ENCODE data around the gene XPO5.

DNA sequence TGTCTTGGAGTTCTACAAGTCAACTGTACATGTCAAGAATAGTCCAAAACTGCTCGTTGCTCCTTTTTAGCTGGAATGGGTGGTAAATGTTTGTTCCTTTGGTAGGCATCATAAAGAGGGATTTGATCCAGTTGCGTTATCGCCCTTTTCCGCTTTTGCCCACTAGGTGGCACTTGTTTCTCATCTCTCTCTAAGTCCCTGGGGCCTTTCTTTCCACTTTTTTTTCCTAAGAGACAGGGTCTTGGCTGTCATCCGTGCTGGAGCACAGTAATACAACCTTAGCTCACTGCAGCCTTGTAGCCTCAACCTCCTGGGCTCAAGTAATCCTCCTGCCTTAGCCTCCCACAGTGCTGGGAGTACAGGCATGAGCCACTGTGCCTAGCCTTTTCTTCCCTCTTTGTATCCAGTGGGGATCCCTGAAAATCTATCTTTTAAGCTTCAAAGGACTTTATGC lies 32.5 kb upstream of the XPO5 start:
- TF ChIP-seq, protein P1, sequence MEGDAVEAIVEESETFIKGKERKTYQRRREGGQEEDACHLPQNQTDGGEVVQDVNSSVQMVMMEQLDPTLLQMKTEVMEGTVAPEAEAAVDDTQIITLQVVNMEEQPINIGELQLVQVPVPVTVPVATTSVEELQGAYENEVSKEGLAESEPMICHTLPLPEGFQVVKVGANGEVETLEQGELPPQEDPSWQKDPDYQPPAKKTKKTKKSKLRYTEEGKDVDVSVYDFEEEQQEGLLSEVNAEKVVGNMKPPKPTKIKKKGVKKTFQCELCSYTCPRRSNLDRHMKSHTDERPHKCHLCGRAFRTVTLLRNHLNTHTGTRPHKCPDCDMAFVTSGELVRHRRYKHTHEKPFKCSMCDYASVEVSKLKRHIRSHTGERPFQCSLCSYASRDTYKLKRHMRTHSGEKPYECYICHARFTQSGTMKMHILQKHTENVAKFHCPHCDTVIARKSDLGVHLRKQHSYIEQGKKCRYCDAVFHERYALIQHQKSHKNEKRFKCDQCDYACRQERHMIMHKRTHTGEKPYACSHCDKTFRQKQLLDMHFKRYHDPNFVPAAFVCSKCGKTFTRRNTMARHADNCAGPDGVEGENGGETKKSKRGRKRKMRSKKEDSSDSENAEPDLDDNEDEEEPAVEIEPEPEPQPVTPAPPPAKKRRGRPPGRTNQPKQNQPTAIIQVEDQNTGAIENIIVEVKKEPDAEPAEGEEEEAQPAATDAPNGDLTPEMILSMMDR (IDR thresholded peaks at IDR 0.05; ENCODE audit: low read depth, low read length, poor library complexity, severe bottlenecking) = peak; percentile 94
- TF ChIP-seq EZH2phosphoT487 (IDR thresholded peaks at IDR 0.05; ENCODE audit: borderline replicate concordance, low read length) = no peak
